GM19193 (cell line): Measurements from ENCODE around the gene COMMD6.

Source experiments
- POLR2A ChIP-seq: IDR thresholded peaks from 4 replicates; pipeline ENCODE4 v1.6.1; 2011; ENCODE audit not compliant: insufficient read depth, insufficient read length; ENCODE audit errors: extremely low read depth

Gene COMMD6

GRCh38 chr13:75537401-75538365, at the start of gene COMMD6:
Gene COMMD6, minus strand, starts transcription at chr13:75537841. Its CDS starts 36 bp downstream, at chr13:75537805.
- TF ChIP-seq POLR2A: peak; percentile 96

DNA sequence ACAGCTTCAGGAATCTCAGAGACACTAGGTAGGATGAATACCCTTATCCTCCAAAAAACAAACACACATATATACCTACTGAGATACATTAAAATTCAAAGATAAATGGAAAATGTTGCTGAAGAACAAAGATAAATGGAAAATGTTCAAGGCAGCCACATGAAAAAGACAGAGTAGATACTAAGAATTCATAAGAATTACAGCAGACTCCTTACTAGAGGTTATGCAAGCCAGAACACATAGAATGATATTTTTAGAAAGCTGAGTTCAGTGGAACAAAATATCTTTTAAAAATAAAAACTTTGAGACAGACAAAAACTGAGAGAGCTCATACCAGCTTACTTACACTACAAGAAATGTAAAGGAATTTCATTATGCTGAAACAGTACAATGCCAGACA, 47.5 kb upstream of the COMMD6 start:
- TF ChIP-seq POLR2A: no peak

DNA sequence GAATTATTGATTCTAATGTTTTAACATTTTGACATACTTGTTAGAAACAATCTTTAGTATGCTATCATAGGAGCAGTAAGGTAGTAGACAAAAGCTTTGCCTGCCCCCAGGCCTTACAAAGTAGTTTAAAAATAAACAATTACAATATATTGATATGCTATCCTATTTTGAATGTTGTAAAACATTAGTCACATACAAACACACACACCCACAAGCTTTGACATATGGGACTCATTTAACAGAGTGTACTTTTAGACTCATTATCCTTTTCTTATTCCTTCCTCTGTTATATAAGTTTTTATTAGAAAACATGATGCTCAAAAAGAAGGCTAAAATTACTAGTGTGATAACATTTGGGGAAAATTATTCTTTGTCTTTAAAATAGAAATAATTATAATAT, 45.5 kb upstream of the COMMD6 start:
- no peak for TF ChIP-seq POLR2A

DNA sequence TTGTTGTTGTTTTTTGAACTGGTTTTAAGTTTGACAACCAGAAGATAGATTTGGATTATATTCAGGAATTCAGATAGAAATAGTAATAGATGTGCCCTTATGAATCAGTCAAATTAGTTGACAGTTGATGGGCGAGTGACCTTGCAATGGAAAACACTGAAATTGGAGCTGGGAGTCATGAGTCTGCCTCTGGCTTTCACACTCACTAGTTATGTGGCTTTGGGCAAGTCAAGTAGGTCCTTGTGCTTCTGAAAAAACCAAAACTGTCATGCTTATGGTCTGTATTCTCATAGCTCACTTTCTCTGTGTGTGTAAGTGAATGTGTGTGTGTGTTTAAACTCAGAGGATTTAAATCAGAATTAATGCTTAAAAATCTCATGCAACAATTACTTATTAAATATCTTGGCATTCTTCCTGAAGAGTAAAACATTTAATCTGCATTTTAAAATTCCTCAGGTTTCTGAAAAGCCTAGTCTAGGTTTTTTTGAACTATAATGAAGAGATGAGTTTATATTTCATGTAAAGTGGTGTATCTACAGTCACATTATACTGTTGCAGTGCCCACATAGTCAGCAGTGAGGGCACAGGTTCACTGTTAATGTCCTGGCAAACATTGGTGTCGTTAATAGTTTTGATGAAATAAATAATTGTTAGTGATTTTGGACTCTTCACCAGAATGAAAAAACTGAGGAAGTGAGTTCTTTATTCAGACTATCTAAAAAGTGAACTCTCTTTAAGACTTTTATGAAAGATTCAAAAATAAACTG, 44.4 kb upstream of the COMMD6 start:
- TF ChIP-seq POLR2A: no peak

DNA sequence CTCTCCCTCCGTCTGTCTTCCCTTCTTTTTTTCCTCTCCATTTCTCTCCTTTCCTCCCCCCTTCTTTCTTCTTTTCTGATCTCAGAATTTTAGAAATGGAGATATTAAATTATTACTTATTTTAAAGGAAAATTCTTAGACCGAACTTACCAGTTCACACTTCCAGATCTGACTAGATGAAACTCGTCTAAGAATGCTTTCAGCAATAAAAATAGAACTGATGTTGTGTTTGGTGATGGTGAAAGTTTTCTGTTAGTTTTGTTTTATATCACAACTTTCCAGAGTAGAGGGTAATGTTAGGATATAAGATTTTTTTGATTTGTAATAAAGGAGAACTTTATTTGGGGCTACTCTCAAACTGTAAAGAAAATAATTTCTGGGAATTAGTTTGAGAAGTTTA, 41.9 kb upstream of the COMMD6 start:
- no peak for TF ChIP-seq POLR2A

DNA sequence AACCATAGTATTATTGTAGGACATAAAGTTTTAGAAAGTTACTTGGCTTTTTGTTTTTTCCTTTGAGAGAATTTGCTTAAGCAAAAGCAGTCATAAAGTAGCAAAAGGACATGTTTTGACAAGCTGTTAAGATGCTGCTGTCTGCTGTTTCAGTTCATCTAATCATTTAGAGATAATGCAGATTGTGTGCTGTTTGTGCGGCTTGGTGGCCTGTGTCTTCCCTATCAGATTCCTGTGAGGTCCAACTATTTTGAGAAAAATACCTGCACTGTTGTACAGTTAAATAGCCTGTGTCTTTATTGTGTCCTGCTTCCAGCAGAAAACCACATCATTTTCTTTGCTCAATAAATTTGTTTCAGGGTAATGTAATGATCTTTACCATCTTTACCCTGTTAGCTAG, 31.9 kb upstream of the COMMD6 start:
- TF ChIP-seq POLR2A: no peak

DNA sequence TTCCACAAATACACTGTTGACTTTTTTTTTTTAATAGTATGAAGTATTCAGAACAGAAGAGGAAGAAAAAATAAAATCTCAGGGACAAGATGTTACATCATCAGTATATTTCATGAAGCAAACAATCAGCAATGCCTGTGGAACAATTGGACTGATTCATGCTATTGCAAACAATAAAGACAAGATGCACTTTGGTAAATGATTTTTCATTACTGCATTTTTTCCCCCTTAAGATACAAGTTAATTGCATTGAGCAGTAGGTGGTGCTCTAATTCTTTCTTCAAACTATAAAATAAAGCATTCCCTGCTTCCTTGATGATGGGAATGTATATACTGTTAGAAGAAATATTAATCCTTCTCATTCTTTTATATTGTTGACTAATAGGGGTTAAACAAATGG, 29.0 kb upstream of the COMMD6 start:
- no peak for TF ChIP-seq POLR2A

DNA sequence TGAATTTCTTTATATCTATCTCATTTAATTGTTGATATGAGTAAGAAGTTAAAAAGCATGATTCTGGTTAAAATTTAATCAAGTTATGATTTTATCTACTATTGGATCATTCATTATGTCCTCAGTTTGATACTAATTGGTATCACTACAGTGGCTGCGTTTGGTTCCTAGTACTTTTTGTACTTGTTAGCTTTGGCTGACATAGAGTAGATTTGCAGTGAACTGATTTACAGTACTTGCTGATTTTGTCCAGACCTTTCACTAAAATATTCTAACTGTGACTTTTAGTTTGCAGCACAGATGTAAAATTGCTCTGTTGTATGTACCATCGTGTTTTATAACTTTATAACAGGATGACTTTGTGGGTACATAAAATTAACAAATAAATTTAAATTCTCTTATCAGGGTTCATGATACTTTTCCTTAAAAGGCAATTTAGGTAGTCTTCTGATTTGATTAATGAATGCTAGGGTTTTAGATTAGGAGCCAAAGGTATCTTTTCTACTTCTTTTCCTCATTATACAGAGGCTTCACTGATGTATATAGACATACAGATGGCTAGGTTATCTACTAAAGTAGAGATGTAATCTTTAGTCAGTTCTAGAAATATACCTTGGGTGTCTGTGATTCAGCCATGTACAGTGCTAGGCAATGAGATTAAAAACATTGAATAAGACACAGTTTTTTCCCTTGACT, 20.7 kb upstream of the COMMD6 start:
- TF ChIP-seq POLR2A: no peak

- TF ChIP-seq POLR2A: no peak
Observed at GRCh38 chr13:75556961-75557360, 19.3 kb upstream of the COMMD6 start.

GRCh38 chr13:75555836-75556235, 18.2 kb upstream of the COMMD6 start:
- no peak for TF ChIP-seq POLR2A

GRCh38 chr13:75554981-75555380, 17.3 kb upstream of the COMMD6 start:
- no peak for TF ChIP-seq POLR2A

GRCh38 chr13:75554464-75554863, 16.8 kb upstream of the COMMD6 start:
- no peak for TF ChIP-seq POLR2A

DNA sequence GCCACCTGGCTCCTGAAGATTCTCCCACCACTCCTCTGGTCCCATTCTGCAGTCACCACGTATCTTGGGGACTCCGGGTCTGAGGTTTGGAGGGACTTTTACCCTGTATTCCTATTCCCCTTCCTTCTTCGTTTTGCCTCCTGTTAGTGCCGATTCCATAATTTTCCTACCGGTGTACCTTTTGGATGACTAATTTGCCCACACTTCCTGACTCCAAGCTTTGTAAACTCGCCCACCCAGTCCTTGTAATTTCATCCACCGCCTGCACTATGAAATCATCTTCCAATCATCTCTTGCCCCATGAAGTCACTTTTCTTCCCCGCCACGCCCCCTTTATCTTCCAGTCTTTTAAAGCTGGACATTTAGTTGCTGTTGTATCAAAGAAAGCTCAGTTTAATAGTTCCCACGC, 12.5 kb upstream of the COMMD6 start:
- TF ChIP-seq POLR2A: no peak

DNA sequence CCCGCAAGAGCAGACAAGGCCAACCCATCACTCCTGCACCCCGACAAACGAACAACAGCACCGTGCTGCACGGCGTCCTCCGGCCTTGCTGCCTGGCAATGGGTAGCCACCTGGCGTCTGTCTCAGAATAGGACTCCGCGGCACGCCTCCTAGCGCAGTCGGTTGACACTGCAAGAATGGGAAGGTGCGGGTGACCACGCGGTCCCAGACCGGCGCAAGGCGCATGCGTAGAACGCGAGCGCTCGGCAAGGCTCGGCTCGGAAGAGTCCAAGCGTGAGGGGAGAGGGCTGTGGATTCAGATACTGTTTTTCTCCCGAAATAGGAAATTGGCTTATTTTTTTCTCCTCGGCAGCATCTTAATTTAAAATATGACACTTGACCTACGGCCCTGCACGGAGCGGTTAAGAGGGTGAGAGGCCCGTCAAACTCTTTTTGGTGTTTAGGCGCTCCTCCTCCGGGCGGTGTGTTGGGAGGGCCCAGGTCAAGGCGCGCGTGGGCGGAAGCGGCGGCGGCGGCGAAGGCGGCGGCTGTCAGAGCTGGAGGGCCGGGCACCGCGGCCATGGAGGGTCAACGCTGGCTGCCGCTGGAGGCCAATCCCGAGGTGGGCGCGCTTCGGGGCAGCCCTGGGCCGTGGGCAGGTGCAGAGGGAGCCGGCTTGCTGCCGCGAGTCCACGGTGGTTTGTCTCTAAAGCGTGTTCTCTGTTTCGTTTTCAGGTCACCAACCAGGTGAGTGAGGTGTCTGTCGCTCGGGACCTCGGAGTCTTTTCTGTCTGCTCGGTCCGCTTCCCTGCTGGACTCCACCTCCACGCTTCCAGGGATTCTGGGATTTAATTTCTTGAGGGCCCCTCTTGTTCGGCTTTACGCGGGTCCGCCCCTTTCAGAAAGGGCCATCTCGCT, 11.9 kb upstream of the COMMD6 start, which contains the start of gene UCHL3:
Gene UCHL3, plus strand, starts transcription at position 530 of the 897 bp plus-strand sequence. Its CDS starts 30 bp downstream, at position 560.
- peak; percentile 94 for TF ChIP-seq POLR2A

DNA sequence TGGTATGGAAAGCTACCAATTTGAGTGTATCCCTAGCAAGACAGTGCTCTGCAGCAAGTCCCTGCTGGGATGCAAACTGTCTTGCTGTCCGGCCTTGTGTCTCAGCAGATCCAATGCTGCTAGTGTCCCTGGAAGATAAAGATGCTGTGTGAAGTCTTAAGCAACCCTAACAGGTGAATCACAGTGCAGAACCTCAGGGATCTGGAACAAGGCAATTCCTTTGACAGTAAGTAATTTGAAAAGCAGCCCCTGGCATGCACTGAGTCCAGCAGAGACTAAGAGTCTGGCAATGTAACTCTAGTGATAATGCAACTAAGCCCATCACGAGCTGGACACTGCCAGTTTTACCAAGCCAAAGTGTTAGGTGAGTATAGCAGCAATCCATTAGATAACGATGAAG, 10.3 kb upstream of the COMMD6 start:
- TF ChIP-seq POLR2A: no peak
